Islet precursor cell (in vitro differentiated cells): ENCODE measurements around the gene SNCB.

Source experiments
- DNase-seq: peaks from one replicate; pipeline ENCODE4 v3.0.0-alpha.2; 2018

Gene SNCB

GRCh38 chr5:176643491-176644219 is 13.3 kb upstream of the SNCB start:
- DNase-seq: no peak

DNA sequence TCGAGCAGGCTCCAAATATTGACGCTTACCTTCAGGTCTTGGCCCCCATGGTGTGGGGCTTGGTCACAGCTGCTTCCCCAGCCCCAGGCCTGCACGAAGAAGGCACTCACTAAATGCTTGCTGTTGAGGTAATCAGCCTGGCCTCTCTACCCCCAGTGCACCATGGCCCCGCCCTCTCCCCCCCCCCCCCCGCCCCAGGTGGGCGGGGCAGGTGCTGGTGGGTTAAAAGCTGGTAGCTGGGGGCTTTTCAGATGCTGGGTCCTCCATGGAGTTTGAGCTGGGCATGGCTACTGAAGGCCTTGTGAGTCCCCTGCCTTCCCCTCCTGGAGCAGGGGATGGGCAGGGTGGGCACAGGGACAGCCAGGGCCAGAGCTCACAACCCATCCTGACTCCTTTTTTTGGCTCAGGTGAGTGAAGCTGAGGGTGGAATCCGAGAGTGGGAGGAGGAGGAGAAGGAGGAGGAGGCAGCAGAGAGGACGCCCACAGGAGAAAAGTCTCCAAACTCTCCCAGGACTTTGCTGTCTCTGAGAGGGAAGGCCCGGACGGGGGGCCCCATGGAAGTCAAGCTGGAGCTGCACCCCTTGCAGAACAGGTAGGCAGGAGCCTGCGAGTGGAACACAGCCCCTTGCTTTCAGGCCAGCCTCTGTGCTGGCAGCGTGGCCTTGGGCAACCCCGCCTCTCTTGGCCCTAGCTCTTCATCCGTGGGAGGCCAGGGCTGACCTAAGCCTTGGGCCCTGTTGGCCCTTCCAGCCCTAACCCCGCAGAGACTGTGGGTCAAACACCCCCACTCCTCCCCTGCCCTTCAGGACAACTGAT is 12.5 kb upstream of the SNCB start:
- DNase-seq: no peak

- no peak for DNase-seq
These were observed 10.3 kb upstream of the SNCB start for GRCh38 chr5:176640616-176641015.

DNA sequence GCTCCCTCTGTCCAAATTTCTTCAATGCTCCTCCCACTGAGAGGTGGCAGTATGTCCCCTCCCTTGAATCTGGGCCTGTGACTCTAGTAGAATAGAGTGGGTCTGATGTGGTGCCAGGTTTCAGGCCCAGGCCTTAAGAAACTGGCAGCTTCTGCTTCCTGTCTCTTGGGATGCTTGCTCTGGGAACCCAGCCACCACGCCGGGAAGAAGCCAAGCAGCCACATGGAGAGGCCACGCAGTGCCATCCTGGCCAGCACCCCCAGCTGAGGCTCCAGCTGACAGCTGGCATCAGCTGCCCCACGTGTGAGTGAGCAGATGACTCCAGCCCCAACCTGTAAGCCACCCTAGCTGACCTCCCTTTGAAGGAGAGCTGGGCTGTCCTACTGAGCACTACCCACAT is 9.6 kb upstream of the SNCB start:
- DNase-seq: no peak

- no peak for DNase-seq
These were observed 8.9 kb upstream of the SNCB start for GRCh38 chr5:176639208-176639607.

DNA sequence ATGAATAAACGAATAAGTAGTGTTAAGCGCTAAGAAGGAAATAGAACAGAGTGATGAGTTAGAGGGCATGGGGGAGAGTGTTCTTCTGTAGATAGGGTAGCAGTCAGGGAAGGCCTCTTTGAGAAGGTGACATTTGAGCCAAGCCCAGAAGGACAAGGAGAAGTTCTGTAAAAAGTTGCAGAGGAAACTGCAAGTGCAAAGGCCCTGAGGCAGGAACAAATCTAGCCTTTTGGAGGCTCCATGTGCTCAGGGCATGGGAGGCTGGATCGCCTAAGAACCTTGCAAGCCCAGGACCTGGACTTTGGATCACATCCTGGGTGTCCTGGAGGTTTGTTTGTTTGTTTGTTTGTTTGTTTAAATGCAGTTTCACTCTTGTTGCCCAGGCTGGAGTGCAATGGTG is 8.1 kb upstream of the SNCB start:
- DNase-seq: no peak

DNA sequence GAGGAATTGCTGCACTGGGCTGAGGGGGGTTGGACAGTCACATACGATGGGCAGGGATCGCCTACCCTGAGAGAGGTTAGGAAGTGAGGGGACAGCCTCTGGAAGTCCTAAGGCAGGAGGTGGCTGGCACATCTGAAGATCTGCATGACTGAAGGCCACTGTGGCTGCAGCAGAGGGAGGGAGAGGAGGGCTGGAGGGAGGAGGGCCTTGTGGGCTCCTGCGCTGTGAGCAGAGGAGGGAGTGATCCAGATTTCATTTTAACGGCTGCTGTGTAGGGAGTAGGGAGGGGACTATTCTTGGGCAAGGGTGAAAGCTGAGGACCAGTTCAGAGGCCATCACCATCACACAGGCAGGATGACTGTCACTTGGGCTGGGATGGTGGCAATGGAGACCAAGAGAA is 7.2 kb upstream of the SNCB start:
- no peak for DNase-seq

- DNase-seq: no peak
These were observed 6.1 kb upstream of the SNCB start for GRCh38 chr5:176636426-176636825.

- no peak for DNase-seq
These were observed 3.3 kb upstream of the SNCB start for GRCh38 chr5:176633598-176633997.

GRCh38 chr5:176632745-176633144 is 2.4 kb upstream of the SNCB start:
- DNase-seq: no peak

DNA sequence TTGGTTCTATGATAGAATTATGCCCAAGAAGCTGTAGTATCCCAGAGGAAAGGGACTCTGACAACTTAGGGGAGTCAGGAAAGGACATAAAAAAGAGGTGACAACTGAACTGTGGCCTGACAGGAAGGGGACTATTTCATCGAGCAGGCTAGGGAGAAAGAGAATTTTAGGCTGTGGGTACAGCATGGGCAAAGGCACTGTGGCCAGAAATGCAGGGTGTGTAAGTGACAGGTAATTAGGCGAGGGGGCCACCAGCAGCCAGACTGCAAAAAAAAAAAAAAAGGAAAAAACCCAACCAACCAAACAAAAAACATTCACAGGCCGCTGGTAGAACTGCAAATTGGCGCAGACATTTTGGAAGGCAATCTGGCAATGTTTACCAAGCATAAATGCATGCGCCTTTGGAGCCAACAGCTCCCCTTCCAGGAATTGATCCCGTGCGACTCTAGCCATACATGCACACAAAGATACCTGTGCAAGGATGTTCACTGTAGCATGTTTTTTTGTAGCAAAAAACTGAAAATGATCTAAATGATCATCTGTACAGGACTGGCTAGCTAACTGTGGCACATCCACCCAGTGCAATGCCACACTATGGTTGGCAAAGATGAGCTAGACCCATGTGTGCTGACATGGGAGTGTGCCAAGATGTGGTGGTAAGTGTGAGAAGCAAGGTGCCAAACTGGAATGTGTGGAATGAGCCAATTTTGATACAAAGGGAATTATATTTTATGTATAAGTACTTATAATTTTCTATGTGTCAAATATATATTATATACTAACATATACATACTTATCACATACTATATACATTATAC is 1.3 kb upstream of the SNCB start:
- DNase-seq: no peak

DNA sequence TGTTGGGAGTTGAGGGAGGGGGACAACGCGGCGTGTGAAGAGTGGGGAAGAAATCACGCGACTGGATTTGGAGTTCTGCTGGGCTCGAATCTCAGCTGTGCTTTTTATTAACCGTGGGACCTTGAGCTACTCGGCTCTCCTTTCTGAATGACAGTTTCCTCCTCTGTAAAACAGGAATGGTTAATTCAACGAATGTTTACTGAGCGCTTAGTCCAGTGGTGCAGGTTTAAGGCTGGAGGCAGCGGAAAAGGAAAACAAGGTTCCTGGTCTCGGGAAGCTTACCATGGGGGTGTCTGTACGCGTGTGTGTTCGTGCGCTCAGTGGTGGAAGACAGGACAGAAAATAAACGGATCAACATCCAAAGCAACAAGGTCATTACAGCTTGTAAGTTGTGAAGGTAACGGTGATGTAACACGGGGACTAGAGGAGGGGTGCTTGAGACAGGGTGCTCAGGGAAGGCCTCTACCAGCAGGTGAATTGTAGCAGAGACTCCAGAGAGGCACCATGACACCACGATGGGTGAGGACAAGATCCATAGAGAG is 418 bp upstream of the SNCB start:
- DNase-seq: no peak

DNA sequence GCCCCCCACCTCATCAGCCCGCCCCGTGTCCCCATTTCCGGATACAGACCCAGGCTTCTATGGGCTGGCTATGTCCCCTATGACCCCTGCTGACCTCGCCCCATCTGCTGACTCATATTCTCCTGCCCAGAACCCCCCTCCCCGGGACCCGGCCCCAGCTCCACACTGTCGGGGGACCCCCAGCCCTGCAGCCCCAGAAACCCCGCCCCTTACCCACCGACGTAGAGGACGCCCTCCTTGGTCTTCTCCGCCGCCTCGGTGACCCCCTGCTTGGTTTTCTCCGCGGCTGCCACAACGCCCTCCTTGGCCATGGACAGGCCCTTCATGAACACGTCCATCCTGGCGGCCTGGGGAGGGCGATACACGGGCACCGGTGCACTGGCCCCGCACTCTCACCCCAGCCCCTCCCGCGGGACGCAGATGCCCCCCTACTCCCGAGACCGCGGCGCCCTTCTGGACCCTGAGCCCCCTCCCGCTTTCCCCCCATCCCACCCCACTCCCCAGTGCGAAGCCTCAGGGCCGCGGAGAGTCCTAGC is 949 bp downstream of the SNCB start:
- DNase-seq: no peak

DNA sequence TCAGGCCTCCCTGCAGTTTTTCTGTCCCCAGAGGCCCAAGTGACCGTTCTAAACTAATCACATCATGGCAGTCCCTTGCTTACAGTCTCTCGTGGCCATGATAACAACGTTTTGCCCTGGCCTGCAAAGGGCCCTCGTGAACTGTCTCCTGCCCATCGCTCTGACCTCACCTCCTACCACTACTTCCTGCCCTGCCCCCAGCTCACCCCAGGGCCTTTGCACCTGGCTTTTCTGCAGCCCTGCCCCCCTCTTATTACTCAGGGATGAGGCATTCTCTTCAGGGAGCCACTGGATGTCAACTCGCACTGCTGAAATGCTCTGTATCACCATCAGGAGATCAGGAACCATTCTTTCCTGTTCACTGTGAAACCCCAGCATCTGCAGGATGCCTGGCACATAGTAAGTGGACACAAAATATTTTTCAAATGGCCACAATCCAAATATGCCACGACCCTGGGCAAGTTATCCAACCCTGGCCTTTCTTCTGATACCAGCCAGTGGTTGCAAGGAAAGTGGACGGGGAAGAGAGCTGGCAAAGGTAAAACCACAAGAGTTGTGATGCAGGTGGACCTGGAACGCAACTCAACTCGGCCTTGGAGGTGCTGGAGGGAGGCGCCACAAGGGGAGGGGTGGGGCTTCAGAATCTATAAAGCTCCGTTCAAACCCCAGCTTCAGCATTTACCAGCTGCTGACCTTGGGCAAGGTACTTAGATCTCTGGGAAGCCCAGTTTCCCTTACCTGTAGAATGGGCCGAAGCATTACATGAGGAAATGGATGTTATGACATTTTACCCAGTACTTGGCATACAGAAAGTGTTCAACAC is 1.7 kb downstream of the SNCB start:
- no peak for DNase-seq

- DNase-seq: no peak
These were observed 2.8 kb downstream of the SNCB start for GRCh38 chr5:176627582-176627981.

GRCh38 chr5:176626876-176627236 is 3.5 kb downstream of the SNCB start:
- DNase-seq: no peak

DNA sequence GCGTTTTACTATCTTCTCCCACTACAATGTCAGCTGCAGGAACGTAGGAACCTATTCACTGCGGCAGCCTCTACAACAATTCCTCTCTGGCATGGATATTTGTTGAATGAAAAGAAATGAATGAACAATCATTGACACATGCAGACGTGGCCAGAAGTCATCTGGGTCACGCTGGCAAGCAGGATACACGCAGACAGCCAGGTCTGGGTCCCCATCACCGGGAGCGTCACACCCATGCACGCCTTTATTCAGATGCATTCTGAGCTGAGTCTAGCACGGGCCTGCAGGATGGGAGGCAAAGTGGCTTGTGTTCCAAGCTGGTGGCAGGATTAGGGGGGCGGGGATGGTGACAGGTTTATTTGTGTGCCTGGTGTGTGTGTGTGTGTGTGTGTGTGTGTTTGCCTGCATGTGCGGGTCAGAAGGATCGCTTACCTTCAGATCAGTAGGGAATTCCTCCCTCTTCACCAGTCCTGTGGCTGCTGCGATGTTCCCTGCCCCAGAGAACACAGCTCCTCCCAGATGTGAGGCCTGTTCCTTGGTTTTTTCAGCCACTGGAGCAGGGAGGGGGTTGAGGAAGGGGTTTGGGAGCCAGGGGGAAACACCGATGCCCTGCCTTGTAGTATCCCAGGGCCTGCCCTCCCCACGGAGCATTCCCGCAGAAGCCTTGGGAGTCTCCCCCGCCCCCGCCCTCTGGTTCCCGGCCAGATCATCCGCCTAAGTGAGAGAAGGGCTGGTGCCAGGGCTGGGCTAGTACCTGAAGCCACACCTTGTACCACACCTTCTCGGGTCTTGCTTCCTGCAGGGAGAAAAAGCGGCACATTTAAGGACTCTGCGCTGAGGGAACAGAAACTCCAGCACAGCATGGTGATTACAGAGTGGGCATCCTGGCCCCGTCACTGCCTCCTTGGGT is 4.1 kb downstream of the SNCB start:
- no peak for DNase-seq

DNA sequence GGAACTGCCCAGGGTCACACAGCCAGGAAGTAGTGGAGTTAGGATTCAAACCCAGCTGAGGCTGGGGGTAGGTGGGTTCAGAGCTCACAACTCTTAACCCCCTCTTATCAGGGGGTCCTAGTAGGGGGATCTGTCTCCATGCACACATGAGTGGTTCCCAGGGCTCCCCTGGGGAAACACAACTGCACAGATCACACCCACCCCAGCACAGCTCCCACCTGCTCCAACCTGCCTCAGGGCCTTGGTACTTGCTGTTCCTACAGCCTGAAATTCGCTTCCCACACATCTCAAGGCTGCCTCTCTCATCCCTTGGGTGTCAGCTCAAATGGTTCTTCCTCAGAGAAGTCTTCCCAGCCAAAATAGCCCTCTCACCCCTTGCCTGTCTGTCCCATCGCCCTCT is 4.8 kb downstream of the SNCB start:
- no peak for DNase-seq

- no peak for DNase-seq
These were observed 5.4 kb downstream of the SNCB start for GRCh38 chr5:176624938-176625337.

GRCh38 chr5:176624142-176624541 is 6.2 kb downstream of the SNCB start:
- DNase-seq: no peak

DNA sequence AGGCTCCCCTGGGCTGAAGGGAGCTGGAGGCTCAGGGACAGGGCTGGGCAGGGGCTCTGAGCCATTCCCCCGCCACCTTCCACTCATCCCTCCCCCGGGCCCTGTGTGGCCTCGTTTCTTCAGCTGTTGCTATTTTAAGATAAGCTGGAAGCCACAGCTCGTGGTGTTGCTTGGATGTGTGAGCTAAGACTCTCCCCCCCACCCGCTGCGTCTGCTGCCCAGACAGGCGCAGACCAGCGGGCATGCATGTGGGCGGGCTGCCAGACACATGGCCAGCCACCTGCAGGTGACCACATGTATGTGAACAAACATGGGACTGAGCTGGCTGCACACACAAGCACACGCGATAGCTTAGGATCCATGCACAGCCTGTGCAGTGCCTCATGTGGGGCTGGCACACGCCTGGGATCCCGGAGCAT is 8.7 kb downstream of the SNCB start:
- DNase-seq: no peak
